Stimulated activated CD8-positive, alpha-beta memory T cell treated with anti-CD3 and anti-CD28 coated beads, Interleukin-7, amount 100 ng/mL, for 24 hours (primary cell): Measurements from ENCODE around the gene ERP29.
"Not testable (repeated sequence)": the region's sequence is repeated elsewhere in the genome, so short reads cannot be mapped to it uniquely, and the experiment has no call there.

Experiments used
- DNase-seq: peaks from one replicate; pipeline ENCODE4 v3.0.0-alpha.2; 2020; ENCODE audit warnings: low read depth

ERP29 gene

DNA sequence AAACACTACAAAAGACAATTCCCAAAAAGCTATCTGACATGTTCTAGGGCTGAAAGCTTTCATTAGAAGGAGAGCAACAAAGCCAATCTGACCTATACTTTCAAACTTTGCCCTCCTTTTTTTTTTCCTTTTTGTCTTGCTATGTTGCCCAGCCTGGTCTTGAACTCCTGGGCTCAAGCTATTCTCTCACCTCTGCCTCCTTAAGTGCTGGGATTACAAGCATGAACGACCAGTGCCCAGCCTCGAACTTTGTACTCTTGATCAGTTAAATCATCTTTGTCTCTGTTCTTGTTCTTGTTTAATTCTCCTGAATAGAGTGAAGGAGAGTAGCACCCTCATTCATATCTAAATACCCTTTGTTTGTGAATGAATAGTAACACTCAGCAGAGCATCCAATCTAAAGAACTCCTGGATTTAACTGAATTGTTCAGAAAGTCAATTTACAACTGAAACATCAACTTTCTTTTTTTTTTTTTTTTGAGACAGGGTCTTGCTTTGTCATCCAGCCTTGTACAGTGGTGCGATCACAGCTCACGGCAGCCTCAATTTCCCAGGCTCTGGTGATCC is 22.1 kb downstream of the ERP29 start:
- DNase-seq, result no peak

DNA sequence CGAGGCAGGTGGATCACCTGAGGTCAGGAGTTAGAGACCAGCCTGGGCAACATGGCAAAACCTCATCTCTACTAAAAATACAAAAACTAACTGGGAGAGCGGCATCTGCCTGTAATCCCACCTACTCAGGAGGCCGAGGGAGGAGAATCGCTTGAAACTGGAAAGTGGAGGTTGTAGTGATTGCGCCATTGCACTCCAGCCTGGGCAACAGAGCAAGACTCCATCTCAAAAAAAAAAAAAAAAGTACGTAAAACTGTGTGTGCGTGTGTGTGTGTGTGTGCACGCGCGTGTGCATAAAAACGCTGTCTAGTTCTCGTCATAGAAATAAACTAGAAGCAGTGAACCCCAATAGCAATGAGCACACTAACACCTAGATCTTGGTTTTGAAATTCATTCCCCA is 23.4 kb downstream of the ERP29 start:
- not testable (repeated sequence) for DNase-seq

DNA sequence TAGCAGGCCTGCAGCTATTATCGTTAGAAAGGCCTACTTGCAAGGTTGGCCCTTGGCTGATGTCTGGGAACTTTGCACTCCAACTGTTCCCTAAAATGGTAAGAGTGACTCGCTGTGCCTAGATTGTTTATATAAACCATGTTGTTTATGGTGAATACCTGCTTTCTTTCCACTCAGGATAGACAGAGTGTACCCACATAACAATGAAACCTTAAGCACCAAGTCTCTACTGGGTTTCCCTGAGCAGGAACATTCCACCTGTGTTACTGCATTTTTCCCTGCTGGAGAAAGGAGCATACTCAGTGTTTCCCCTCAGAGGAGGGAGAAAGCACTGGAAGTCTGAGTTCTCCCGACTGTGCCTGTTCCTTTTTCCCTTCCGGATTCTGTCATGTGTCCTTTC is 32.8 kb downstream of the ERP29 start:
- no peak for DNase-seq

DNA sequence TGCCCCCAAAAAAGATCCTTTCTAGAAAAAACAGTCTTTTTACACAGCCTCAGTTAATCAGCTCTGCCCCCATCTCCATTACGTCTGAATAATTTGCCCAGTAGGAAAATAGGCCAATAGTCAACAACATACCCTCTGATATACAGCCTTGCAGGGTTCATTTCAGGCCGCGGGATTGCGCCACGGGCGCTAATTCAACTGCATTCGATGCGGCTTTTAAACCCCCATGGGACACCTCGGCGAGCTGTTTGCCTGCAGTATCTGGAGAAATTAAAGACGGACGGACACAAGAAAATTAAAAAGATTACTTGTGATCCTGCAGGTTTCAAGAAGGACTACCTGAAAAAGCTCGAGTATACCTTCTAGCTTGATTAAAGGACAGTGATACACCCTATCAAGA is 36.1 kb downstream of the ERP29 start:
- no peak for DNase-seq

DNA sequence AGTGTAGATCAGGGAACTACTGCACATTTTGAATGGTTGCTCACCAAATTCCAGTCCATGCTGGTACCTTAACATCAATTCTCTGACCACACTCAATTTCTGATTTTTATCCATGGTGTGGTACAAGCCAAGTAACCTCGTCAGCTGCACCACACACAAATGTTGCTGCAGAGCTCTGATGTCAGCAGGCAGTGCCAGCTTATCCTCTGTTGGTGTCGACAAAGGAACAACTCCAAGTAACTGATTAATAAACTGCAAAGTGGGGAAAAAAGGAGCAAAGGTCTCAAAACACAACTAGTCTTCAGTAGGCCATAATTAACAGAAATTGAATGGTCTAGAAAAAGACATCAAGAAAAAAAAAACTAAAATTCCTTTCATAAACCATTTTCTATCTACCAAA is 47.9 kb downstream of the ERP29 start:
- no peak for DNase-seq

DNA sequence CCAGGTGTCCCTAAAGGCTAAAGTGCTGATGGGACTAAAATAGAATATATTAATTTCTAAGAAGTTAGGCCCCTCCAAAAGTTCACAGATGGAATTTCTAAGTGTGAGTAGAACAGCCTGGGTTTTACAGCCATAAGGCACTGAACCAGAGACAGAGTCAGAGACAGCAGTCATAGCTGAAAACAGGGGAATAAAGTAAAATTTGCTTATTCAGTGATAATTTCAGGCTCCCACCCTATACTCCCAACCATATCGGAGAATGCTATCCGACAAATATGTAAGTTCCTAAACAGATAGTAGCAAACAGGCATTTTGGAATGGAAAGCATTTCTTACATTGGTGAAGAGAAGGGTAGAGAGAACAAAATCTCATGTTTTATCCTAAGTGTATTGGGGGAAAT is 50.0 kb downstream of the ERP29 start:
- no peak for DNase-seq

DNA sequence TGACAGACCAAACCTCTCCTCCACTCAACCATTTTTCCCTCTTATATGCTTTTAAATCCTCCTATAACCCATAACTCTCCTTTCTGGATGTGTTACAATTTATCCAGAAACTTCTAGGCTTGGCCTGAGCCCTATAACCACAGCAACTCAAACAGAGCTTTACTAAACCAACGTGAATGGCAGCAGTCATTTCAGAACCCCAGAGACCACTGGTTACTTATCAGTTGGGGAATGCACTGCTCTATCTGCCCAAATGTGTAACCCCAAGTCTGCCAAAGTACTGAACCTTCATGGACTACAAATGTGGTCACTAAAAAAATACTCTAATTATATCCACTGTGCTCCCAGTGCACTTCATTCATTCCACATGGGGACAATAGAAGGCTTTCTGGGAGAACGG is 53.3 kb downstream of the ERP29 start:
- no peak for DNase-seq
